AG04450 (cell line): ENCODE data around the gene GAB4. TPM values are rescaled to one million over a fixed set of nuclear protein-coding genes. Genes with fewer than 3 reads are reported as not detected.

Source experiments
- CTCF ChIA-PET: fragments of 300-600, 350-600 bp; formaldehyde crosslinking; extraction: SDS; loops from one replicate; lab custom pipeline; 2022; ENCODE audit warnings: antibody characterized with exemption, inconsistent platforms; lab: Charles Lee
- POLR2A ChIA-PET: fragments of 350-600 bp; formaldehyde crosslinking; extraction: SDS; loops from one replicate; lab custom pipeline; 2021; ENCODE audit warnings: antibody characterized with exemption, inconsistent platforms; lab: Yijun Ruan, JAX
- DNase-seq: peaks from one replicate; pipeline ENCODE4 v3.0.0-alpha.2; 2011; ENCODE audit warnings: low read depth, low spot score
- H3K27ac ChIP-seq: one replicate; pipeline ENCODE4 v1.5.1; 2012; ENCODE audit warnings: low read depth, low read length, control low read depth
- H3K27me3 ChIP-seq: one replicate; pipeline ENCODE4 v1.6.0; 2012; ENCODE audit warnings: low read length; ENCODE audit not compliant: control insufficient read depth, insufficient read depth
- H3K4me3 ChIP-seq: 2 replicates; pipeline ENCODE4 v1.5.1; 2011; ENCODE audit warnings: mild to moderate bottlenecking, low read depth, low read length, control low read depth
- H3K9me3 ChIP-seq: 2 replicates; pipeline ENCODE4 v1.5.1; 2012; ENCODE audit warnings: low read length; ENCODE audit not compliant: control insufficient read depth, insufficient read depth
- polyA plus RNA-seq: library from polyadenylated mRNA; depleted of rRNA; stranded (reverse); fragments of >200 nt; gene quantifications from 2 replicates; pipeline ENCODE4 v1.2.3, GENCODE V29; 2011
- TF ChIP-seq, protein P1 (sequence below): IDR thresholded peaks from 2 replicates; pipeline ENCODE4 v1.5.1; 2011; ENCODE audit warnings: low read depth, low read length, control low read depth, inconsistent platforms

The GAB4 gene
- polyA plus RNA-seq, 1 experiment: not detected

DNA sequence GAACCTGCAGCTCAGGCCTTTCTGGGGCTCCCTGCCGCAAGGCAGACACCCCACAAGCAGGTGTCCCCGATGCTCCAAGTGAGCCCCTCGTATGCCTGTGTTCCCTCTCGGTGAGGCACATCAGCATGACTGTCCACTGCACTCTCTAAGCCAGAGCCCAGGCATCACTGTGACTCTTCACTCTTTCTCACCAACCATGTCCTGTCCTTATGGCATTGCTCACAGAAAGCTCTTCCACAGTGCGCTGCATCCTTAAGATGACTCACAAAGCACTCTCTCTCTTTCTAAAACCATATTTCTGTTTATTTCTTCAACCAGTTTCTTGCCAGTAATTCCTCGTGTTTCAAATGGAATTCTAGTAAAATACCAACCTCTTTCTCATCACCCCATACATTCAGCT is 18.1 kb downstream of the GAB4 start:
- POLR2A ChIA-PET: no interaction called here
- CTCF ChIA-PET: no interaction called here
- Histone ChIP-seq H3K4me3 (no peak overlapping the region), H3K27ac (no peak overlapping the region), H3K9me3 (peaks cover 36% of the 10 kb centered on the region), H3K27me3 (no peaks in the 10 kb centered on the region)
- TF ChIP-seq, protein P1, sequence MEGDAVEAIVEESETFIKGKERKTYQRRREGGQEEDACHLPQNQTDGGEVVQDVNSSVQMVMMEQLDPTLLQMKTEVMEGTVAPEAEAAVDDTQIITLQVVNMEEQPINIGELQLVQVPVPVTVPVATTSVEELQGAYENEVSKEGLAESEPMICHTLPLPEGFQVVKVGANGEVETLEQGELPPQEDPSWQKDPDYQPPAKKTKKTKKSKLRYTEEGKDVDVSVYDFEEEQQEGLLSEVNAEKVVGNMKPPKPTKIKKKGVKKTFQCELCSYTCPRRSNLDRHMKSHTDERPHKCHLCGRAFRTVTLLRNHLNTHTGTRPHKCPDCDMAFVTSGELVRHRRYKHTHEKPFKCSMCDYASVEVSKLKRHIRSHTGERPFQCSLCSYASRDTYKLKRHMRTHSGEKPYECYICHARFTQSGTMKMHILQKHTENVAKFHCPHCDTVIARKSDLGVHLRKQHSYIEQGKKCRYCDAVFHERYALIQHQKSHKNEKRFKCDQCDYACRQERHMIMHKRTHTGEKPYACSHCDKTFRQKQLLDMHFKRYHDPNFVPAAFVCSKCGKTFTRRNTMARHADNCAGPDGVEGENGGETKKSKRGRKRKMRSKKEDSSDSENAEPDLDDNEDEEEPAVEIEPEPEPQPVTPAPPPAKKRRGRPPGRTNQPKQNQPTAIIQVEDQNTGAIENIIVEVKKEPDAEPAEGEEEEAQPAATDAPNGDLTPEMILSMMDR: no peak
- no peak for DNase-seq

DNA sequence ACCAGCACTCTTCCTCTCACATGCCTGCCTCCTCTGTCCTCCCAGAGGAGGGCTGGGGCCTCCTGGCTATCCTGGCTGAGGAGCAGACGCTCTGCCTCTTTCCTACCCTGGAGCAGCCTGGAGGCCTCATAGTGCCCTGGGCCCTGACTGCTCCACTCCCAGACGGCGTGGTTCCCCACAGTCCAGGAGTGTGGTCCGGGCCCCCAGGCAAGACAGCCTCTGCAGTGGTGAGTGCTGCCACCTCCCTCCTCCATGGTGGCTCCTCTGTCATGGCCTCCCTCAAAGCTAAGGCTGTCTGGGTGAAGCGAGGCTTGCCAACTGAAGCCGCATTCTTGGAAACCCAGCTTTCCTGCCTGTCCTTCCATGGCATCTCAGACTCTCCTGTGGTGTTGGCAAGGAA is 19.8 kb downstream of the GAB4 start:
- TF ChIP-seq, protein P1: no peak
- ChIA-PET POLR2A (no interaction called here), CTCF (no interaction called here)
- no peak for DNase-seq
- Histone ChIP-seq H3K27me3 (no peaks in the 10 kb centered on the region), H3K9me3 (peaks cover 36% of the 10 kb centered on the region), H3K27ac (no peak overlapping the region), H3K4me3 (no peak overlapping the region)

DNA sequence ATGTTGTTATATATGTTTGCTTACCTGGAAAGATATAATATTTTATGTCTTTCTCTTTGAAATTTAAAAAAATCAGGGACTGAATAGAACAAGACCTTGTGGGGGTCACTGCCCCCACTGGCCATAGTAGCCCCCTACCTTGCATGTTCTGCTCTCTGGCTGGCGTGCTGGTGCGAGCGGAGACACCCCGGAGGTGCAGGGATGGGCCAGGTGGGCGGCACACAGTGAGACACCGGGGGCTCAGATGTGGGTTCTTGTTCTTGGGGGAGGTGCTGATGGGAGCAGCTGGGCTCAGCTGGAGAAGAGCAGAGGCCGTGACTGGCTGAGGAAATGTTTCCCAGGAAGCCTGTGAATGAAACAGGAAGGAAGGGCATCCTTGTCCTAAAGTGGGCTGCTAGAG is 20.2 kb downstream of the GAB4 start:
- no peak overlapping the region for H3K27ac ChIP-seq
- H3K4me3 ChIP-seq: no peak overlapping the region
- TF ChIP-seq, protein P1: no peak
- peaks cover 40% of the 10 kb centered on the region for H3K9me3 ChIP-seq
- ChIA-PET CTCF (no interaction called here), POLR2A (no interaction called here)
- no peaks in the 10 kb centered on the region for H3K27me3 ChIP-seq
- DNase-seq: no peak

DNA sequence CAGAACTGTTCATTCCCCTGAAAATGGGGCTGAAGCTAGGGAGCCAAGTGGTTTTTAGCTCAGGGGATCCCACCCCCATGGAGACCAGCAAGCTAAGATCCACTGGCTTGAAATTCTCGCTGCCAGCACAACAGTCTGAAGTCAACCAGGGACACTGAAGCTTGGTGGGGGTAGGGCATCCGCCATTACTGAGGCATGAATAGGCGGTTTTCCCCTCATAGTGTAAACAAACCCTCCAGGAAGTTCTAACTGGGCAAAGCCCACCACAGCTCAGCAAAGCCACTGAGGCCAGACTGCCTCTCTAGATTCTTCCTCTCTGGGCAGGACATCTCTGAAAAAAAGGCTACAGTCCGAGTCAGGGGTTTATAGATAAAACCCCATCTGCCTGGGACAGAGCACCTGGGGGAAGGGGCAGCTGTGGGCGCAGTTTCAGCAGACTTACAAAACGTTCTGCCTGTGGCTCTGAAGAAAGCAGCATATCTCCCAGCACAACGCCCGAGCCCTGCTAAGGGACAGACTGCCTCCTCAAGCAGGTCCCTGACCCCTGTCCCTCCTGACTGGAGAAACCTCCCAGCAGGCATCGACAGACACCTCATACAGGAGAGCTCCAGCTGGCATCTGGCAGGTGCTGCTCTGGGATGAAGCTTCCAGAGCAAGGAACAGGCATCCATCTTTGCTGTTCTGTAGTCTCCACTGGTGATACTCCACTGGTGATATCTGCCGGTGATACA is 32.7 kb downstream of the GAB4 start:
- Histone ChIP-seq H3K9me3 (peaks cover 26% of the 10 kb centered on the region), H3K27ac (no peak overlapping the region), H3K4me3 (no peak overlapping the region), H3K27me3 (no peaks in the 10 kb centered on the region)
- ChIA-PET CTCF (no interaction called here), POLR2A (no interaction called here)
- DNase-seq: no peak
- TF ChIP-seq, protein P1: no peak

DNA sequence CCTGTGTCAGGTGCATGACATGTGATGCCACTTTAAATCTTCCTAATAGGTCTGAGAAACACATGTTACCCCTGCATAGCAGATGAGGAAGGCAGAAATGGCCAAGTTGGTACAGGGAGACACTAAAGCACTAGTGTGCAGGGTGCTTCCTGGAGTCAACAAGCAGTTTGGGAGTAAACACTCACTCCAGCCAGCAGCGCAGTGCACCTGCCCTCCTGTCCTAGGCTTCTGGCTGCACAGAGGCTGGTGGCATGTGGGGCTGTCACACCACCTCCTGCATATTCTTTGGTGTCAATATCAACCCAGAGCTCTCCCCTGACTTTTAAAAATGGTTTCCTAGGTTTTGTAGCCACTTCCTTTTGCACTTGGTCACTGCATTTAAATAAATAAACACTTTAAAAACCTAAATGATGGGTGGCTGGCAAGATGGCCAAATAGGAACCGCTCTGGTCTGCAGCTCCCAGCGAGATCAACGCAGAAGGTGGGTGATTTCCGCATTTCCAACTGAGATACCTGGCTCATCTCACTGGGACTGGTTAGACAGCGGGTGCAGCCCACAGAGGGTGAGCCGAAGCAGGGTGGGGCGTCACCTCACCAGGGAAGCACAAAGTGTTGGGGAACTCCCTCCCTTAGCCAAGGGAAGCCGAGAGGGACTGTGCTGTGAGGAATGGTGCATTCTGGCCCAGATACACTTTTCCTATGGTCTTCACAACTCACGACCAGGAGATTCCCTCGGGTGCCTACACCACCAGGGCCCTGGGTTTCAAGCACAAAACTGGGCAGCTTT is 33.5 kb downstream of the GAB4 start:
- TF ChIP-seq, protein P1: no peak
- no peak overlapping the region for H3K27ac ChIP-seq
- POLR2A ChIA-PET: no interaction called here
- H3K27me3 ChIP-seq: no peaks in the 10 kb centered on the region
- DNase-seq: no peak
- peaks cover 32% of the 10 kb centered on the region for H3K9me3 ChIP-seq
- CTCF ChIA-PET: no interaction called here
- H3K4me3 ChIP-seq: no peak overlapping the region
